AG10803 (cell line): ENCODE measurements around the gene OR2T34.
"Not testable (repeated sequence)": the region's sequence is repeated elsewhere in the genome, so short reads cannot be mapped to it uniquely, and the experiment has no call there.

Source experiments
- DNase-seq: peaks from one replicate; pipeline ENCODE4 v3.0.0; 2010; ENCODE audit warnings: low read depth
- H3K4me3 ChIP-seq: 2 replicates; pipeline ENCODE4 v1.5.1; 2011; ENCODE audit warnings: mild to moderate bottlenecking, low read length, control low read depth
- TF ChIP-seq, protein P1 (sequence below): conservative IDR thresholded peaks from 2 replicates; pipeline ENCODE4 v1.5.1; 2011; ENCODE audit warnings: mild to moderate bottlenecking, low read length, control low read depth, inconsistent platforms

The OR2T34 gene, protein sequence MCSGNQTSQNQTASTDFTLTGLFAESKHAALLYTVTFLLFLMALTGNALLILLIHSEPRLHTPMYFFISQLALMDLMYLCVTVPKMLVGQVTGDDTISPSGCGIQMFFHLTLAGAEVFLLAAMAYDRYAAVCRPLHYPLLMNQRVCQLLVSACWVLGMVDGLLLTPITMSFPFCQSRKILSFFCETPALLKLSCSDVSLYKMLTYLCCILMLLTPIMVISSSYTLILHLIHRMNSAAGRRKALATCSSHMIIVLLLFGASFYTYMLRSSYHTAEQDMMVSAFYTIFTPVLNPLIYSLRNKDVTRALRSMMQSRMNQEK

DNA sequence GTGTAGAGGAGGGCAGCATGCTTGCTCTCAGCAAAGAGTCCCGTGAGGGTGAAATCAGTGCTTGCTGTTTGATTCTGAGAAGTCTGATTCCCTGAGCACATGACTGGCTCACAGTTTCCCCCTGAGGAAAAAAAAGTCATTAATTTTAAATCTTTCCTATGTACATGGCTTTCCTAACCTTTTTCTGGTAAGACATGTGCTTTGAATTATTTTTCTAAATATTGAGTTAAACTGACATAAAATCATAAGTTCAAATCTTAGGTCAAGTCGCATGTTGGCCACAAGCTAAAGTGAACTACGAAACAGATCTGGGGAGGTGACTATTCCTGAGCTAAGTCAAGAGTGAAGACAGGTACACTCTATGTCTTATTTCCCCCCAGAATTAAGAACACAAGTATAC lies at the start of gene OR2T34:
OR2T34 (minus strand) TSS at position 101 of the 400 bp plus-strand sequence; CDS start at position 101, 0 bp downstream.
- H3K4me3 ChIP-seq, DNase-seq: not testable (repeated sequence)

DNA sequence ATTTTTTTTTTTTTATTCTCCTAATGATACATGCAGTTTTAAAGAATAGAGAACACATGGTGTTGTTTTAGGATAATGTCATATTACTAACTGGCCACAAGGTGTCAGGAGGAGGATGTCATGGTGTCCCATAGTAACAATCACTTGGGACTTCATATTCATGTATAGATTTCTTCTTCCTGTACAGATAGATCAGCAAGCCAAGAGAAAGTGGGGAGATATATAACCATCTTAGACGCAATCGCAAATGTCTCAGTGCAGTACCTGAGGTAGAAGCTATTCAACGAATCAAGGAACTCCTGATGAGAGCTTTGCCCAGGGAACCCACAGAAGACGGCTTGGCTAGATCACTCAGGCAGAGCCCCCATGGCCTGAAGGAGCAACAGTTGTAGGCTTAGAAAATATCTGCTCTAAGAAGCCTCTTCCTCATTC lies 48.0 kb upstream of the OR2T34 start:
- no peak overlapping the region for H3K4me3 ChIP-seq
- TF ChIP-seq, protein P1, sequence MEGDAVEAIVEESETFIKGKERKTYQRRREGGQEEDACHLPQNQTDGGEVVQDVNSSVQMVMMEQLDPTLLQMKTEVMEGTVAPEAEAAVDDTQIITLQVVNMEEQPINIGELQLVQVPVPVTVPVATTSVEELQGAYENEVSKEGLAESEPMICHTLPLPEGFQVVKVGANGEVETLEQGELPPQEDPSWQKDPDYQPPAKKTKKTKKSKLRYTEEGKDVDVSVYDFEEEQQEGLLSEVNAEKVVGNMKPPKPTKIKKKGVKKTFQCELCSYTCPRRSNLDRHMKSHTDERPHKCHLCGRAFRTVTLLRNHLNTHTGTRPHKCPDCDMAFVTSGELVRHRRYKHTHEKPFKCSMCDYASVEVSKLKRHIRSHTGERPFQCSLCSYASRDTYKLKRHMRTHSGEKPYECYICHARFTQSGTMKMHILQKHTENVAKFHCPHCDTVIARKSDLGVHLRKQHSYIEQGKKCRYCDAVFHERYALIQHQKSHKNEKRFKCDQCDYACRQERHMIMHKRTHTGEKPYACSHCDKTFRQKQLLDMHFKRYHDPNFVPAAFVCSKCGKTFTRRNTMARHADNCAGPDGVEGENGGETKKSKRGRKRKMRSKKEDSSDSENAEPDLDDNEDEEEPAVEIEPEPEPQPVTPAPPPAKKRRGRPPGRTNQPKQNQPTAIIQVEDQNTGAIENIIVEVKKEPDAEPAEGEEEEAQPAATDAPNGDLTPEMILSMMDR: peak; percentile 63
- DNase-seq: peak; percentile 51

DNA sequence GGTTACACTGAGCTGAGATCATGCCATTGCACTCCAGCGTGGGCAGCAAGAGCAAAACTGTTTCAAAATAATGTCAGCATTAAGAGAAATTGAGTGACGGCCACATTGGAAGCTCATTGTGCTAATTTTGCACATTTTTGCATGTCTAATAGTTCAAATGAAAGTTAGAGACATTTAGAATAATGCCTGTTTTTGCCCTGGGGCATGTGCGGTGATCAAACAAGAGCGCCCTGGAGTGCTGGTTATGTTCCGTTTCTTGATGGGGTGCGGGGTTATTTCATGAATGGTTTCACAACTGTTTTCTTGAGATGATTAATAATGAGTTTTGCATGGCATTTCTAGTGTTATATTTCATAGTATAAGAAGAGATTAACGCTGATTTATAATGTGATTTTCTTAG lies 47.2 kb upstream of the OR2T34 start:
- TF ChIP-seq, protein P1: no peak
- no peak for DNase-seq
- no peak overlapping the region for H3K4me3 ChIP-seq

DNA sequence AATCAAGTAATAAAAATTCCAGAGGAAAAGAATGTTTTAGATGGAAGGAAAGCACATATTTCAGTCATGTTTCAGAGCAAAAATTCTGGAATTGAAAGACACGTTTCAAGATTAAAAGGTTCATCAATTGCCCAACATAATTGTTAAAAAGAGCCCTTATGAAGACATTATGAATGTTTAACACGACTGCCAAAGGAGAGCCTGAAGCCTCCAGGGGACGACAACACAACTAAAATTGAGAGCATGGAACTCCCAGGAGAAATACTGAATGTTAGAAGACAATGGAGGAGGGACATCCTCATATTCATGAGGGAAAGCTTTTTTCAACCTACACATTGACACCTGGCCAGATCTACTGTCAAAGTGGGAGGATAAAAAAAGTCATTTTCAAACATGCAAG lies 44.3 kb upstream of the OR2T34 start:
- TF ChIP-seq, protein P1: peak; percentile 72
- no peak overlapping the region for H3K4me3 ChIP-seq
- peak; percentile 58 for DNase-seq

DNA sequence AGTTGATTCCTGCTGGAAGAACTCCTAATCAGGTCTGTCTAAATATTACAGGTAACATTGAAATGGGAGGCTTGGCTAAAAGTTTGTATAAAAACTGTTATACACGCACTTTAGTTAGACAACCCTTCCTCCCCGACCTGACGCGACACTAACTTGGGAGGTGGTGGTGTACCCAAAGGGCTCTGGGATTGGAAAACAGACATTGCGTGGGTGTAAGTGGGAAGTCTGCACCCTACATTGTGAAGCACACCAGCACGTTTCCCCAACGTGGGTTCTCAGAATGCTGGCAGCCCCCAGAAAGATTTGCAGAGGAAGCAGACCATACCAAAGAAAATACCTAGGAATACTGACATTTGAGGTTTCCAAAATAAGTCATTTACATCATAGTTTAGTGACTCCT lies 43.6 kb upstream of the OR2T34 start:
- TF ChIP-seq, protein P1: no peak
- no peak overlapping the region for H3K4me3 ChIP-seq
- no peak for DNase-seq

DNA sequence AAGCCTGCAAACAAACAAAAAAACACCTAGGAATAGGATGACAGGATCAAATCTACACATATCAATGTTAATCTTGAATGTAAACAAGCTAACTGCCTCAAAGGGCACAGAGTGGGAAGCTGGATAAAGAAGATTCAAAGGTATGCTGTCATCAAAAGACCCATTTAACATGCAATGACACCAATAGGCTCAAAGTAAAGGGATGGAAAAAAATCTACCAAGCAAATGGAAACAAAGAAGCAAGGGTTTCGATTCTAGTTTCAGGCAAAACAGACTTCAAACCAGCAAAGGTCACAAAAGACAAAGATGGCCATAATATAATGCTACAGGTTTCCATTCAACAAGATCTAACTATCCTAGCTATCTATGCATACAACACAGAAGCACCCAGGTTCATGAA lies 39.2 kb upstream of the OR2T34 start:
- no peak for DNase-seq
- no peak overlapping the region for H3K4me3 ChIP-seq
- TF ChIP-seq, protein P1: no peak

DNA sequence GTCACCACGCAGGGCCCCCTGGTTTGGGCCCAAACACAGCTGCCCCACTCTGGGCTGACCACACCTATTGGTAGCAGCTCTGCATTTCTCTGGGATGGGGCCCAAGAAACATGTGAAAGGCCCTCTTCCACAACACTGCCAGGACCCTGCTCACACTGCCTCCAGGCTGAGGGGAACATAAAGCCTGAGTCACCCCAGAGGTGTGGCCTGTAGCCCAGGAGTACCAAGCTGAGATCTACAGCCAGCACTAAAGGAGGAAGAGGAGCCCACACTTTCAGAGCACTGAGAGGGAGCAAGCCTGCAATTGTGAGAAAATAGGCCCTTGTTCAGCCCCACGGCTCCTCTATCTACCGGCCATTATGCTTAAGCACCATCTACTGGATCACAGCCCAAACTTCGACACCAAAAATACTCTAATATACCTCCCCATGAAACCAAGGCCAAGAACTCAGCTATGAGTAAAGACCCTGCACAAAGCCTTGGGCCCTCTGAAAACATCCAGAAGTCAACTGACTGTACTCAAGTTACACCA lies 37.4 kb upstream of the OR2T34 start:
- no peak for DNase-seq
- no peak overlapping the region for H3K4me3 ChIP-seq
- TF ChIP-seq, protein P1: no peak
